ENCODE measurements around the gene CACNA1S. TPM values are rescaled to one million over a fixed set of nuclear protein-coding genes. Genes with fewer than 3 reads are reported as not detected.
A peak's percentile ranks its signal among the peaks of the same experiment; 100 is the strongest.

Gene CACNA1S
- total RNA-seq, 1 donor from 2014 or later = 0.11 TPM

GRCh38 chr1:201061886-201062285, 50.3 kb downstream of the CACNA1S start:
- Mint-ChIP-seq H3K27me3 (ENCODE audit: insufficient read depth, low read depth) (peaks cover 23% of the 10 kb centered on the region), H3K4me1 (peaks cover 49% of the 10 kb centered on the region), H3K36me3 (no peaks in the 10 kb centered on the region), H3K27ac (peak overlapping the region; percentile 69), H3K4me3 (no peak overlapping the region), H3K9me3 (no peaks in the 10 kb centered on the region)
- Histone ChIP-seq H3K27me3 (no peaks in the 10 kb centered on the region), H3F3A (ENCODE audit: low read depth) (no peaks in the 10 kb centered on the region), H2AFZ (replicated peaks) (no peak overlapping the region), H3K4me3 (no peak overlapping the region), H3K9me3 (ENCODE audit: low read depth) (no peaks in the 10 kb centered on the region), H3K4me2 (no peak overlapping the region), H4K20me1 (ENCODE audit: low read depth) (no peaks in the 10 kb centered on the region), H3K27ac (no peak overlapping the region), H3K4me1 (peaks cover 11% of the 10 kb centered on the region), H3K9ac (no peak overlapping the region), H3K36me3 (no peaks in the 10 kb centered on the region), H3K79me2 (ENCODE audit: low read depth) (no peaks in the 10 kb centered on the region)
- no peak for TF ChIP-seq EZH2phosphoT487 (IDR thresholded peaks at IDR 0.05)
- no peak for TF ChIP-seq CTCF (IDR thresholded peaks at IDR 0.05)
- TF ChIP-seq EZH2 (IDR thresholded peaks at IDR 0.05) = no peak
- no peak for DNase-seq (ENCODE audit: low spot score)

GRCh38 chr1:201061049-201061448, 51.2 kb downstream of the CACNA1S start:
- Histone ChIP-seq H3K4me3 (no peak overlapping the region), H4K20me1 (ENCODE audit: low read depth) (no peaks in the 10 kb centered on the region), H3F3A (ENCODE audit: low read depth) (no peaks in the 10 kb centered on the region), H3K4me2 (no peak overlapping the region), H3K27ac (no peak overlapping the region), H3K9me3 (ENCODE audit: low read depth) (no peaks in the 10 kb centered on the region), H3K27me3 (no peaks in the 10 kb centered on the region), H3K36me3 (no peaks in the 10 kb centered on the region), H3K9ac (no peak overlapping the region), H3K4me1 (peaks cover 11% of the 10 kb centered on the region), H2AFZ (replicated peaks) (no peak overlapping the region), H3K79me2 (ENCODE audit: low read depth) (no peaks in the 10 kb centered on the region)
- Mint-ChIP-seq H3K27me3 (ENCODE audit: insufficient read depth, low read depth) (peaks cover 27% of the 10 kb centered on the region), H3K9me3 (no peaks in the 10 kb centered on the region), H3K27ac (no peak overlapping the region), H3K4me3 (no peak overlapping the region), H3K4me1 (peaks cover 49% of the 10 kb centered on the region), H3K36me3 (no peaks in the 10 kb centered on the region)
- TF ChIP-seq EZH2phosphoT487 (IDR thresholded peaks at IDR 0.05) = no peak
- no peak for TF ChIP-seq EZH2 (IDR thresholded peaks at IDR 0.05)
- TF ChIP-seq CTCF (IDR thresholded peaks at IDR 0.05) = no peak
- DNase-seq (ENCODE audit: low spot score) = no peak

- TF ChIP-seq EZH2 (IDR thresholded peaks at IDR 0.05) (no peak), CTCF (IDR thresholded peaks at IDR 0.05) (no peak), EZH2phosphoT487 (IDR thresholded peaks at IDR 0.05) (no peak)
- no peaks in the 10 kb centered on the region for H3K9me3 Mint-ChIP-seq
- peaks cover 11% of the 10 kb centered on the region for H3K4me1 ChIP-seq
- H3K36me3 Mint-ChIP-seq = no peaks in the 10 kb centered on the region
- H3K4me3 ChIP-seq = no peak overlapping the region
- no peak overlapping the region for H3K27ac Mint-ChIP-seq
- H3K27me3 ChIP-seq = no peaks in the 10 kb centered on the region
- no peak overlapping the region for H3K27ac ChIP-seq
- no peaks in the 10 kb centered on the region for H3K9me3 ChIP-seq (ENCODE audit: low read depth)
- no peaks in the 10 kb centered on the region for H3K36me3 ChIP-seq
- no peak overlapping the region for H3K9ac ChIP-seq
- no peaks in the 10 kb centered on the region for H3K79me2 ChIP-seq (ENCODE audit: low read depth)
- H3K4me1 Mint-ChIP-seq = peaks cover 49% of the 10 kb centered on the region
- no peaks in the 10 kb centered on the region for H4K20me1 ChIP-seq (ENCODE audit: low read depth)
- no peak overlapping the region for H2AFZ ChIP-seq (replicated peaks)
- H3K4me2 ChIP-seq = no peak overlapping the region
- no peaks in the 10 kb centered on the region for H3F3A ChIP-seq (ENCODE audit: low read depth)
- H3K4me3 Mint-ChIP-seq = no peak overlapping the region
- peaks cover 27% of the 10 kb centered on the region for H3K27me3 Mint-ChIP-seq (ENCODE audit: insufficient read depth, low read depth)
- no peak for DNase-seq (ENCODE audit: low spot score)
Observed at GRCh38 chr1:201060586-201060985, 51.6 kb downstream of the CACNA1S start.

Measured in neural progenitor cell (in vitro differentiated cells).